ENCODE measurements around the gene RPL10A.
"Not testable (repeated sequence)": the region's sequence is repeated elsewhere in the genome, so short reads cannot be mapped to it uniquely, and the experiment has no call there.

The RPL10A gene

GRCh38 chr6:35436071-35436857 is 31.9 kb upstream of the RPL10A start:
- H3K4me2 ChIP-seq (ENCODE audit: low read length) = no peak overlapping the region
- H3K79me2 ChIP-seq (ENCODE audit: insufficient read depth, low read length) = no peaks in the 10 kb centered on the region
- H3K4me3 ChIP-seq (ENCODE audit: low read depth, low read length, poor library complexity, severe bottlenecking) = no peak overlapping the region
- no peaks in the 10 kb centered on the region for H4K20me1 ChIP-seq (ENCODE audit: insufficient read depth, low read length)
- H3K36me3 ChIP-seq (ENCODE audit: insufficient read depth, low read length) = no peaks in the 10 kb centered on the region
- H3K9ac ChIP-seq (ENCODE audit: low read length) = no peak overlapping the region
- no peaks in the 10 kb centered on the region for H3K9me2 ChIP-seq (ENCODE audit: low read depth, low read length)
- H3K4me1 ChIP-seq (ENCODE audit: insufficient read depth, low read length, severe bottlenecking) = no peaks in the 10 kb centered on the region
- H2AFZ ChIP-seq (ENCODE audit: low read length) = no peak overlapping the region
- TF ChIP-seq, protein P1, sequence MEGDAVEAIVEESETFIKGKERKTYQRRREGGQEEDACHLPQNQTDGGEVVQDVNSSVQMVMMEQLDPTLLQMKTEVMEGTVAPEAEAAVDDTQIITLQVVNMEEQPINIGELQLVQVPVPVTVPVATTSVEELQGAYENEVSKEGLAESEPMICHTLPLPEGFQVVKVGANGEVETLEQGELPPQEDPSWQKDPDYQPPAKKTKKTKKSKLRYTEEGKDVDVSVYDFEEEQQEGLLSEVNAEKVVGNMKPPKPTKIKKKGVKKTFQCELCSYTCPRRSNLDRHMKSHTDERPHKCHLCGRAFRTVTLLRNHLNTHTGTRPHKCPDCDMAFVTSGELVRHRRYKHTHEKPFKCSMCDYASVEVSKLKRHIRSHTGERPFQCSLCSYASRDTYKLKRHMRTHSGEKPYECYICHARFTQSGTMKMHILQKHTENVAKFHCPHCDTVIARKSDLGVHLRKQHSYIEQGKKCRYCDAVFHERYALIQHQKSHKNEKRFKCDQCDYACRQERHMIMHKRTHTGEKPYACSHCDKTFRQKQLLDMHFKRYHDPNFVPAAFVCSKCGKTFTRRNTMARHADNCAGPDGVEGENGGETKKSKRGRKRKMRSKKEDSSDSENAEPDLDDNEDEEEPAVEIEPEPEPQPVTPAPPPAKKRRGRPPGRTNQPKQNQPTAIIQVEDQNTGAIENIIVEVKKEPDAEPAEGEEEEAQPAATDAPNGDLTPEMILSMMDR (IDR thresholded peaks at IDR 0.05; ENCODE audit: low read length) = no peak
- no peak for TF ChIP-seq EZH2 (IDR thresholded peaks at IDR 0.05; ENCODE audit: borderline replicate concordance, low read length)
- no peaks in the 10 kb centered on the region for H3F3A ChIP-seq (ENCODE audit: insufficient read depth, low read length)
- H3K27me3 ChIP-seq (ENCODE audit: insufficient read depth, low read length) = no peaks in the 10 kb centered on the region
- H3K9me3 ChIP-seq (ENCODE audit: low read length) = no peaks in the 10 kb centered on the region
- H3K27ac ChIP-seq (ENCODE audit: low read depth, low read length, poor library complexity, severe bottlenecking) = no peak overlapping the region

- not testable (repeated sequence) for H3K9me2 ChIP-seq (ENCODE audit: low read depth, low read length); H3K4me2 ChIP-seq (ENCODE audit: low read length); H3K9ac ChIP-seq (ENCODE audit: low read length); H4K20me1 ChIP-seq (ENCODE audit: insufficient read depth, low read length); H3K4me3 ChIP-seq (ENCODE audit: low read depth, low read length, poor library complexity, severe bottlenecking); H3F3A ChIP-seq (ENCODE audit: insufficient read depth, low read length); H2AFZ ChIP-seq (ENCODE audit: low read length); H3K4me1 ChIP-seq (ENCODE audit: insufficient read depth, low read length, severe bottlenecking); H3K36me3 ChIP-seq (ENCODE audit: insufficient read depth, low read length); H3K27ac ChIP-seq (ENCODE audit: low read depth, low read length, poor library complexity, severe bottlenecking); H3K9me3 ChIP-seq (ENCODE audit: low read length); H3K79me2 ChIP-seq (ENCODE audit: insufficient read depth, low read length); H3K27me3 ChIP-seq (ENCODE audit: insufficient read depth, low read length)
Measured at GRCh38 chr6:35438378-35439065, 29.7 kb upstream of the RPL10A start.

- H2AFZ ChIP-seq (ENCODE audit: low read length) = no peak overlapping the region
- no peaks in the 10 kb centered on the region for H3F3A ChIP-seq (ENCODE audit: insufficient read depth, low read length)
- no peaks in the 10 kb centered on the region for H3K79me2 ChIP-seq (ENCODE audit: insufficient read depth, low read length)
- no peak overlapping the region for H3K9ac ChIP-seq (ENCODE audit: low read length)
- no peaks in the 10 kb centered on the region for H3K9me3 ChIP-seq (ENCODE audit: low read length)
- no peak overlapping the region for H3K27ac ChIP-seq (ENCODE audit: low read depth, low read length, poor library complexity, severe bottlenecking)
- TF ChIP-seq, protein P1 (IDR thresholded peaks at IDR 0.05; ENCODE audit: low read length) = no peak
- TF ChIP-seq EZH2 (IDR thresholded peaks at IDR 0.05; ENCODE audit: borderline replicate concordance, low read length) = no peak
- no peak overlapping the region for H3K4me3 ChIP-seq (ENCODE audit: low read depth, low read length, poor library complexity, severe bottlenecking)
- no peaks in the 10 kb centered on the region for H3K4me1 ChIP-seq (ENCODE audit: insufficient read depth, low read length, severe bottlenecking)
- no peaks in the 10 kb centered on the region for H4K20me1 ChIP-seq (ENCODE audit: insufficient read depth, low read length)
- no peaks in the 10 kb centered on the region for H3K36me3 ChIP-seq (ENCODE audit: insufficient read depth, low read length)
- no peaks in the 10 kb centered on the region for H3K9me2 ChIP-seq (ENCODE audit: low read depth, low read length)
- H3K27me3 ChIP-seq (ENCODE audit: insufficient read depth, low read length) = no peaks in the 10 kb centered on the region
- H3K4me2 ChIP-seq (ENCODE audit: low read length) = no peak overlapping the region
Measured at GRCh38 chr6:35439308-35439707, 28.9 kb upstream of the RPL10A start.

All from OCI-LY1 (cell line).